KG1 (cell line): ENCODE data around the gene FABP6.
"Not testable (repeated sequence)": the region's sequence is repeated elsewhere in the genome, so short reads cannot be mapped to it uniquely, and the experiment has no call there.

Experiments
- DNase-seq: peaks from one replicate; lab custom pipeline; 2025; lab: John Stamatoyannopoulos, UW

The FABP6 gene

GRCh38 chr5:160229190-160229742, at the start of gene FABP6:
FABP6 (plus strand) TSS chr5:160229506; CDS start chr5:160229558, 52 bp downstream.
- DNase-seq = no peak

GRCh38 chr5:160180931-160181330, 48.4 kb upstream of the FABP6 start:
- DNase-seq = no peak

GRCh38 chr5:160181965-160182622, 47.2 kb upstream of the FABP6 start:
- no peak for DNase-seq

- no peak for DNase-seq
Observed at GRCh38 chr5:160183075-160183474, 46.2 kb upstream of the FABP6 start.

- DNase-seq = no peak
Observed at GRCh38 chr5:160185626-160186360, 43.5 kb upstream of the FABP6 start.

- DNase-seq = no peak
Observed at GRCh38 chr5:160186480-160186879, 42.8 kb upstream of the FABP6 start.

GRCh38 chr5:160187091-160187490, 42.2 kb upstream of the FABP6 start:
- DNase-seq = no peak

- DNase-seq = no peak
Observed at GRCh38 chr5:160188141-160189015, 40.9 kb upstream of the FABP6 start.

GRCh38 chr5:160192424-160192823, 36.9 kb upstream of the FABP6 start:
- no peak for DNase-seq

- not testable (repeated sequence) for DNase-seq
Observed at GRCh38 chr5:160193076-160193475, 36.2 kb upstream of the FABP6 start.

GRCh38 chr5:160193790-160194189, 35.5 kb upstream of the FABP6 start:
- not testable (repeated sequence) for DNase-seq

- no peak for DNase-seq
Observed at GRCh38 chr5:160197341-160198144, 31.8 kb upstream of the FABP6 start.

- DNase-seq = no peak
Observed at GRCh38 chr5:160198146-160198545, 31.2 kb upstream of the FABP6 start.

GRCh38 chr5:160198841-160199409, 30.4 kb upstream of the FABP6 start:
- no peak for DNase-seq

GRCh38 chr5:160199410-160199911, 29.8 kb upstream of the FABP6 start:
- DNase-seq = no peak

GRCh38 chr5:160207061-160207460, 22.2 kb upstream of the FABP6 start:
- no peak for DNase-seq

- DNase-seq = no peak
Observed at GRCh38 chr5:160209917-160210316, 19.4 kb upstream of the FABP6 start.

GRCh38 chr5:160210606-160211005, 18.7 kb upstream of the FABP6 start:
- DNase-seq = no peak

- no peak for DNase-seq
Observed at GRCh38 chr5:160211352-160211751, 18.0 kb upstream of the FABP6 start.

- no peak for DNase-seq
Observed at GRCh38 chr5:160213537-160213936, 15.8 kb upstream of the FABP6 start.

GRCh38 chr5:160219356-160219755, 9.9 kb upstream of the FABP6 start:
- DNase-seq = no peak
